Measurements from ENCODE around the gene SPACA5. TPM values are rescaled to one million over a fixed set of nuclear protein-coding genes. Genes with fewer than 3 reads are reported as not detected.
"Not testable (repeated sequence)": the region's sequence is repeated elsewhere in the genome, so short reads cannot be mapped to it uniquely, and the experiment has no call there.

SPACA5 gene
- under 1 TPM in 1 of 3 donors, not detected in 2; 0.22 TPM for polyA plus RNA-seq (ENCODE audit: insufficient read length in 3 of 3)
- long read RNA-seq, donor 1 = 0 reads
- long read RNA-seq, donor 2 = 0 reads
- long read RNA-seq, donor 3 = 0 reads
- long read RNA-seq, donor 4 = 0 reads
- long read RNA-seq, donor 5 = 0 reads
- long read RNA-seq, donor 6 = 0 reads
- long read RNA-seq, donor 7 = 0 reads
- long read RNA-seq, donor 8 = 0 reads
- long read RNA-seq, donor 9 = 0 reads
- long read RNA-seq, donor 10 = 0 reads
- long read RNA-seq, donor 11 = 0 reads
- long read RNA-seq, donor 12 = 0 reads
- long read RNA-seq, donor 13 = 0 reads
- long read RNA-seq, donor 14 = 0 reads
- long read RNA-seq, donor 15 = 0 reads
- long read RNA-seq, donor 16 = 0 reads

- DNase-seq (ENCODE audit: extremely low read depth in 1 of 11, low read depth in 9 of 11, low spot score in 4 of 11) = not testable (repeated sequence)
Measured at GRCh38 chrX:48006688-48007087, at the start of gene SPACA5. Gene SPACA5 (plus strand): TSS chrX:48006988. CDS start chrX:48007803, 815 bp downstream.

GRCh38 chrX:47958206-47958605 lies 48.6 kb upstream of the SPACA5 start:
- DNase-seq (ENCODE audit: extremely low read depth in 1 of 11, low read depth in 9 of 11, low spot score in 4 of 11) = not testable (repeated sequence)

GRCh38 chrX:47958761-47959342 lies 47.9 kb upstream of the SPACA5 start:
- no peak for DNase-seq (ENCODE audit: extremely low read depth in 1 of 11, low read depth in 9 of 11, low spot score in 4 of 11)

DNA sequence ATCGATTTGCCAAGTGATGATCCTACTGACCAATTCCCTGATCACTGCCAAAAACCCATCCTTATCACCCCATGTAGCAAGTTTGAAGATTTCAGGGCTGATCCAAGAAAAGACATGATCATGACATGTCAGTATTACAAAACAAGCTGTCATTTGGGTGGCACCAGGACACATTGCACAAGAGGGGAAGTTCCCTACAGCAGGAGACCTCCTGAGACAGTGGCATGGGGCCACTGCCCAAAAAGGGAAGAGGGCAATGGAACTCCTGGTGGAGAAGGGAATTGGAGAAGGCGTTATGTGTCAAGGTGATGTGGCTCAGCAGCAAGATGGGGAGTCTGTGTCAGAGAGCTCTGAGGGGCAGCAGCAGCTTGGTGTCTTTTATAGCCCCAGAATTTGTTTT lies 46.4 kb upstream of the SPACA5 start:
- no peak for DNase-seq (ENCODE audit: extremely low read depth in 1 of 11, low read depth in 9 of 11, low spot score in 4 of 11)

DNA sequence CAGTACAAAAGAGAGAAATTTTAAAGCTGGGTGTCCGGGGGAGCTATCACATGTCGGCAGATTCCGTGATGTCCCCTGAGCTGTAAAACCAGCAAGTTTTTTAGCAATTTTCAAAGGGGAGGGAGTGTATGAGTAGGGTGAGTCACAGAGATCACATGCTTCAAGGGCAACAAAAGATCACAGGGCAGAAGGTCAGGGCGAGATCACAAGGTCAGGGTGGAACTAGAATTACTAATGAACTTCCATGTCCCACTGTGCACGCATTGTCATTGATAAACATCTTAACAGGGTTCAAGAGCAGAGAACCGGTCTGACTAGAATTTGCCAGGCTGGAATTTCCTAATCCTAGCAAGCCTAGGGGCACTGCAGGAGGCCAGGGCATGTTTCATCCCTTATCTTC lies 45.0 kb upstream of the SPACA5 start:
- not testable (repeated sequence) for DNase-seq (ENCODE audit: extremely low read depth in 1 of 11, low read depth in 9 of 11, low spot score in 4 of 11)

DNA sequence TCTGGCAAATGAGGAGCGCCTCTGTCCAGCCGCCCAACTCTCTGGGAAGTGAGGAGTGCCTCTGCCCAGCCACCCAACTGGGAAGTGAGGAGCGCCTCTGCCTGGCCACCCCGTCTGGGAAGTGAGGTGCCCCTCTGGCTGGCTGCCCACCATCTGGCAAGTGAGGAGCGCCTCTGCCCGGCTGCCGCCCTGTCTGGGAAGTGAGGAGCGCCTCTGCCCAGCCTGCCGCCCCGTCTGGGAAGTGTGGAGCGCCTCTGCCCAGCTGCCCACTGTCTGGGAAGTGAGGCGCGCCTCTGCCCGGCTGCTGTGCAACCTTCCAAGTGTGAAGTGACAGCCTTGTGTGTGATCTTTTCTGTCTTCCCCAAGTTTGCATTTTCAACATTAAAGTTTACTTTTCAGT lies 41.3 kb upstream of the SPACA5 start:
- not testable (repeated sequence) for DNase-seq (ENCODE audit: extremely low read depth in 1 of 11, low read depth in 9 of 11, low spot score in 4 of 11)

GRCh38 chrX:47973235-47973634 lies 33.6 kb upstream of the SPACA5 start:
- no peak for DNase-seq (ENCODE audit: extremely low read depth in 1 of 11, low read depth in 9 of 11, low spot score in 4 of 11)

GRCh38 chrX:47976254-47977151 lies 30.3 kb upstream of the SPACA5 start:
- no peak for DNase-seq (ENCODE audit: extremely low read depth in 1 of 11, low read depth in 9 of 11, low spot score in 4 of 11)

DNA sequence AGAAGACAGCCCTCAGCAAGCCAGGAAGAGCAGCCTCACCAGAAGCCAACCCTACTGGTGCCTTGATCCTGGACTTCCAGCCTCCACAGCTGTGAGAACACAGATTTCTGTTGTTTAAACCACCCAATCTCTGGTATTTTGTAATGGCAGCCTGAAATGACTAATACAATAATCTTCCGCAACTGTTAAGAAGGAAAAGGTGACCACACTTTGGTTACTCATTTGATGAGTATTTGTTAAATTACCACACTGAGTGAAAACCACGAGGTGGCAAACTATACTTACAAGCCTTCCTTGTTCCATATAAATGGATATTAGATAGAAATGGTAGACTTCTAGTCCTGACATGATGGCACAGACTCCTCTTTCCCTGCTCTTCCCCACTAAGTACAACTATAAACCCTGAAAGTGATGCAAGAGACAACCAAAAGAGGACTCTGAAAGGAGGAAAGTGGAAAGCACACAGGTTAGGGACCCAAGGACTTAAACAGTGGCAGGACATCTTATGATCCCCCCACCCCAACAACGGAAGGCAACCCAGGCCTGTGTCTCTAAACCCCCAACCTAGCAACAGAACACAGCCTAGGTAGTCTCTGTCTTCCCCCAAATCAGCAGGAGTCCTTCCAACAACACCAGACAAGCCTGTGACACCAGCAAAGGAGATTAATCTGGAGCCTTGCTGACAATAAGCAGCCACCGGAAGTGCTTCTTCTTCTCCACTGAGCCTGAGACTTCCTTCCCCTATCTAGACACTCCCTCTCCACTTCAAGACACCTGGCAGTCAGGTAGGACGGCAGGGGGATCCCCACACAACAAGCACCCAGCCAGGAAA lies 15.3 kb upstream of the SPACA5 start:
- DNase-seq (ENCODE audit: extremely low read depth in 1 of 11, low read depth in 9 of 11, low spot score in 4 of 11) = no peak

GRCh38 chrX:47992095-47992380 lies 14.8 kb upstream of the SPACA5 start:
- DNase-seq (ENCODE audit: extremely low read depth in 1 of 11, low read depth in 9 of 11, low spot score in 4 of 11) = no peak

- no peak for DNase-seq (ENCODE audit: extremely low read depth in 1 of 11, low read depth in 9 of 11, low spot score in 4 of 11)
Measured at GRCh38 chrX:47992669-47993068, 14.1 kb upstream of the SPACA5 start.

DNA sequence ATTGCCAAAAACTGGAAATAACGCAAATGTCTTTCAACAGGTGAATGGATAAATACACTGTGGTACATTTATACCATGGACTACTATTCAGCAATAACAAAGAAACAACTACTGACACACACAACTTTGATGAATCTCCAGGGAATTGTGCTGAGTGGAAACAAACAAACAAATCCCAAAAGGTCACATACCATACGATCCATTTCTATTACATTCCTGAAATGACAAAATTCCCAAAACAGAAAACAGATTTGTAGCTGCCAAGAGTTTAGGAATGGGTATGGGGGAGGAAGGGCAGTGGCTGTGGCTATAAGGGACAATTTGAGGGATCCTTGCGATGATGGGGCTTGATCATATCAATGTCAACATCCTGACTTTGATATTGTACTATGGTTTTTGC lies 5.5 kb upstream of the SPACA5 start:
- DNase-seq (ENCODE audit: extremely low read depth in 1 of 11, low read depth in 9 of 11, low spot score in 4 of 11) = no peak

- no peak for DNase-seq (ENCODE audit: extremely low read depth in 1 of 11, low read depth in 9 of 11, low spot score in 4 of 11)
Measured at GRCh38 chrX:48002319-48002718, 4.5 kb upstream of the SPACA5 start.

- DNase-seq (ENCODE audit: extremely low read depth in 1 of 11, low read depth in 9 of 11, low spot score in 4 of 11) = no peak
Measured at GRCh38 chrX:48002929-48003328, 3.9 kb upstream of the SPACA5 start.

DNA sequence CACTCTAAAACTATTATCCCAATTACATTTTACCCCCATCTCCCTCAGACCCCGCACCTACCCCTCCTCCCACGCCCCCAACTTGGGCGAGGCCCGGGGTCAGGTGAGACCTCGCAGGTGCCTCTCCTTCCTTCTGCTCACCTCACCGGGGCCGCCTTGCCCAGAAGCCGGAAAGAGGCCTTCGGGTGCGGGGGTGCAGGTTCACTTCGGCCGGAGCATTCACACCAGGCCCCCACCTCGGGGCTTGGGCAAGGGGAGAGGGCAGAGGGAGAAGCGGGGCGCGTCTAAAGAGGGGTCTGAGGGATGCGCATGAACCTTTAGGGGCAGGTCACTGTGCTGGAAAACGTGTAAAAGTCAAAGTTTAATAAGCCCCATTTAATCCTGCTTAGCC lies 3.4 kb upstream of the SPACA5 start:
- DNase-seq (ENCODE audit: extremely low read depth in 1 of 11, low read depth in 9 of 11, low spot score in 4 of 11) = no peak

- peak; percentile 71 to 89 (median 83) for DNase-seq (ENCODE audit: extremely low read depth in 1 of 11, low read depth in 9 of 11, low spot score in 4 of 11)
Measured at GRCh38 chrX:48003758-48004457, 2.9 kb upstream of the SPACA5 start, which contains the start of gene ZNF182. Gene ZNF182 (minus strand): TSS chrX:48003989. CDS start chrX:48002609, 1,380 bp downstream.

DNA sequence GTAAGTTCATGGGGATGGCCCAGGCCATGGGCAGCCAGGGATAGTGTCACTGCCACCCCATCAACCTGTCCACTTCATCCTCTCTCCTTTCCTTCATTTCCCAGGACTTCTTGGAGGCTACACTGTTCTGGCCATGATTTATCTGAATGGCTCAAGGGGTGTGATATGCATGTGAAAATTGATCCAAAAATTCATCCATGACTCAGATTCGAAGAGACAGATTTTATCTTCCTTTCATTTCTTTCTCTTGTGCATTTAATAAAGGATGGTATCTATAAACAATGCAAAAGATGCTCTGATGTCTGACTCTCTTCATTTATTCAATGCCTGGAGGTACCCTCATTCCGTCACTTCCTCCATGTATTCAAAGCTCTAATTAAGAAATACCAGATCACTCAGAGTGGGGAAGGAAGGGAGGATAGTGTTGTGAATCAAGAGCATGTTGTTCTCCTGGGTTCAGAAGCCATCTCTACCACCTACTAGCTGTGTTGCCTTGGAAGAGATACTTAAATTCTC lies 2.7 kb downstream of the SPACA5 start:
- not testable (repeated sequence) for DNase-seq (ENCODE audit: extremely low read depth in 1 of 11, low read depth in 9 of 11, low spot score in 4 of 11)

- DNase-seq (ENCODE audit: extremely low read depth in 1 of 11, low read depth in 9 of 11, low spot score in 4 of 11) = not testable (repeated sequence)
Measured at GRCh38 chrX:48016583-48017310, 10.0 kb downstream of the SPACA5 start.
